NOMO-1 treated with DMSO at 0.1 percent for 48 hours (cell line): ENCODE results near the gene DYNLT1.
"Not testable (repeated sequence)": the region's sequence is repeated elsewhere in the genome, so short reads cannot be mapped to it uniquely, and the experiment has no call there.

ENCODE experiments used
- DNase-seq: peaks from one replicate; lab custom pipeline; 2025; ENCODE audit not compliant: unreplicated experiment; lab: John Stamatoyannopoulos, UW

The DYNLT1 gene

GRCh38 chr6:158624684-158625682 lies 19.6 kb downstream of the DYNLT1 start:
- DNase-seq: no peak

GRCh38 chr6:158622545-158623190 lies 21.9 kb downstream of the DYNLT1 start:
- DNase-seq: no peak

GRCh38 chr6:158621694-158622544 lies 22.6 kb downstream of the DYNLT1 start:
- no peak for DNase-seq

GRCh38 chr6:158620963-158621693 lies 23.4 kb downstream of the DYNLT1 start:
- DNase-seq: no peak

- DNase-seq: no peak
Measured at GRCh38 chr6:158619922-158620801, 24.4 kb downstream of the DYNLT1 start.

- DNase-seq: not testable (repeated sequence)
Measured at GRCh38 chr6:158618289-158618688, 26.3 kb downstream of the DYNLT1 start.

- DNase-seq: not testable (repeated sequence)
Measured at GRCh38 chr6:158614606-158615005, 29.9 kb downstream of the DYNLT1 start.

GRCh38 chr6:158611541-158612370 lies 32.8 kb downstream of the DYNLT1 start:
- DNase-seq: no peak

GRCh38 chr6:158611039-158611438 lies 33.5 kb downstream of the DYNLT1 start:
- no peak for DNase-seq

- no peak for DNase-seq
Measured at GRCh38 chr6:158610319-158610968, 34.1 kb downstream of the DYNLT1 start.

GRCh38 chr6:158609455-158610155 lies 34.9 kb downstream of the DYNLT1 start:
- no peak for DNase-seq

- DNase-seq: no peak
Measured at GRCh38 chr6:158608221-158608620, 36.3 kb downstream of the DYNLT1 start.

- no peak for DNase-seq
Measured at GRCh38 chr6:158607411-158608170, 37.0 kb downstream of the DYNLT1 start.

- DNase-seq: no peak
Measured at GRCh38 chr6:158606935-158607334, 37.6 kb downstream of the DYNLT1 start.

GRCh38 chr6:158606011-158606410 lies 38.5 kb downstream of the DYNLT1 start:
- DNase-seq: not testable (repeated sequence)

- peak; percentile 15 for DNase-seq
Measured at GRCh38 chr6:158605266-158605878, 39.2 kb downstream of the DYNLT1 start.
